Measurements from ENCODE around the gene MYO7B. TPM values are rescaled to one million over a fixed set of nuclear protein-coding genes. Genes with fewer than 3 reads are reported as not detected.

The MYO7B gene
- total RNA-seq, 1 donor from 2014 or later, result 3.0 TPM

GRCh38 chr2:127585270-127585807 is 49.9 kb downstream of the MYO7B start:
- no peak for TF ChIP-seq CTCF (IDR thresholded peaks at IDR 0.05)
- peaks cover 2% of the 10 kb centered on the region for H3K4me1 Mint-ChIP-seq
- H3K27me3 Mint-ChIP-seq, result no peaks in the 10 kb centered on the region
- intact Hi-C loops (cut with micrococcal nuclease), result no loop called here
- H3K9me3 Mint-ChIP-seq, result no peaks in the 10 kb centered on the region
- no peak for DNase-seq
- POLR2A ChIA-PET, result no interaction called here
- H3K36me3 Mint-ChIP-seq (ENCODE audit: low read depth), result no peaks in the 10 kb centered on the region
- no peak overlapping the region for H3K27ac Mint-ChIP-seq
- CTCF ChIA-PET, result interaction anchor here (0.6 kb wide), 1 partner anchor 313 kb away, joined by 3 read pairs; no protein-coding TSS in a partner anchor
- H3K4me3 Mint-ChIP-seq, result no peak overlapping the region
- no peak for ATAC-seq (ENCODE audit: low read depth)

GRCh38 chr2:127586136-127586535 is 50.7 kb downstream of the MYO7B start:
- ChIA-PET CTCF (no interaction called here), POLR2A (no interaction called here)
- Mint-ChIP-seq H3K36me3 (ENCODE audit: low read depth) (no peaks in the 10 kb centered on the region), H3K27ac (no peak overlapping the region), H3K27me3 (no peaks in the 10 kb centered on the region), H3K9me3 (no peaks in the 10 kb centered on the region), H3K4me3 (no peak overlapping the region), H3K4me1 (peaks cover 3% of the 10 kb centered on the region)
- DNase-seq (no peak), ATAC-seq (ENCODE audit: low read depth) (no peak)
- intact Hi-C loops (cut with micrococcal nuclease), result no loop called here
- no peak for TF ChIP-seq CTCF (IDR thresholded peaks at IDR 0.05)

GRCh38 chr2:127586746-127587295 is 51.3 kb downstream of the MYO7B start:
- H3K27me3 Mint-ChIP-seq, result no peaks in the 10 kb centered on the region
- TF ChIP-seq CTCF (IDR thresholded peaks at IDR 0.05), result no peak
- H3K36me3 Mint-ChIP-seq (ENCODE audit: low read depth), result no peaks in the 10 kb centered on the region
- DNase-seq (peak; percentile 7), ATAC-seq (ENCODE audit: low read depth) (no peak)
- H3K4me1 Mint-ChIP-seq, result peaks cover 9% of the 10 kb centered on the region
- no peak overlapping the region for H3K4me3 Mint-ChIP-seq
- CTCF ChIA-PET, result interaction anchor here (1.1 kb wide), 1 partner anchor 62 kb away, joined by 3 read pairs; no protein-coding TSS in a partner anchor
- H3K27ac Mint-ChIP-seq, result no peak overlapping the region
- H3K9me3 Mint-ChIP-seq, result no peaks in the 10 kb centered on the region
- intact Hi-C loops (cut with micrococcal nuclease), result no loop called here
- POLR2A ChIA-PET, result no interaction called here

GRCh38 chr2:127588241-127588640 is 52.8 kb downstream of the MYO7B start:
- POLR2A ChIA-PET, result interaction anchor here (0.6 kb wide), 1 partner anchor 22 kb away, joined by 3 read pairs; no protein-coding TSS in a partner anchor

More at GRCh38 chr2:127588241-127588640, 52.8 kb downstream of the MYO7B start:
- DNase-seq (peak; percentile 1), ATAC-seq (ENCODE audit: low read depth) (no peak)
- intact Hi-C loops (cut with micrococcal nuclease), result no loop called here
- H3K36me3 Mint-ChIP-seq (ENCODE audit: low read depth), result no peaks in the 10 kb centered on the region
- no peak overlapping the region for H3K4me3 Mint-ChIP-seq
- no peak overlapping the region for H3K27ac Mint-ChIP-seq
- H3K9me3 Mint-ChIP-seq, result no peaks in the 10 kb centered on the region
- no peaks in the 10 kb centered on the region for H3K27me3 Mint-ChIP-seq
- peaks cover 12% of the 10 kb centered on the region for H3K4me1 Mint-ChIP-seq
- CTCF ChIA-PET, result no interaction called here
- no peak for TF ChIP-seq CTCF (IDR thresholded peaks at IDR 0.05)

Measured in activated B cell treated with CpG ODN at 0.5 μM for 24 hours (primary cell).